ENCODE results near the gene USP34. TPM values are rescaled to one million over a fixed set of nuclear protein-coding genes. Genes with fewer than 3 reads are reported as not detected.
A peak's percentile ranks its signal among the peaks of the same experiment; 100 is the strongest.
"Not testable (repeated sequence)": the region's sequence is repeated elsewhere in the genome, so short reads cannot be mapped to it uniquely, and the experiment has no call there.

USP34 gene
- total RNA-seq, 1 donor from 2014 or later = 108 TPM

DNA sequence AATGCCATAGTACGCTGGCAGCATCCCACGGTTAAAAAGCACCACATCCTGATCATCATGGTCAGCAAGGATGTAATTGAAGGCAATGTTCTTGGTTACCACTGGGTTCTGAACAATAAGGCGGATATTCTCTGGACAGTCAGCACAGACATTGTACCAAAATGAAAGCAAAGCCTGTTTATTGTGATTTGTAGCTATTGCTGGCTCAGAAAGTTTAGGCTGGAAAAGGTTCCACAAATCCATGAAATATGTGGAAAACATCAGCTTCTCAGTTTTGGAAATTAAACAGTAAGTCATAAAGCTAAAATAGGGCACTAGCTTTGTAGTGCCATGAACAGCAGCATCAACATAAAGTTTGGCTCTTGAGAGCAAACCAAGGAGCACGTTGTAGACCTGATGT, 256.7 kb downstream of the USP34 start:
- H3K9me3 ChIP-seq = no peaks in the 10 kb centered on the region
- intact Hi-C loops (cut with DNase I) = no loop called here
- TF ChIP-seq, protein P1, sequence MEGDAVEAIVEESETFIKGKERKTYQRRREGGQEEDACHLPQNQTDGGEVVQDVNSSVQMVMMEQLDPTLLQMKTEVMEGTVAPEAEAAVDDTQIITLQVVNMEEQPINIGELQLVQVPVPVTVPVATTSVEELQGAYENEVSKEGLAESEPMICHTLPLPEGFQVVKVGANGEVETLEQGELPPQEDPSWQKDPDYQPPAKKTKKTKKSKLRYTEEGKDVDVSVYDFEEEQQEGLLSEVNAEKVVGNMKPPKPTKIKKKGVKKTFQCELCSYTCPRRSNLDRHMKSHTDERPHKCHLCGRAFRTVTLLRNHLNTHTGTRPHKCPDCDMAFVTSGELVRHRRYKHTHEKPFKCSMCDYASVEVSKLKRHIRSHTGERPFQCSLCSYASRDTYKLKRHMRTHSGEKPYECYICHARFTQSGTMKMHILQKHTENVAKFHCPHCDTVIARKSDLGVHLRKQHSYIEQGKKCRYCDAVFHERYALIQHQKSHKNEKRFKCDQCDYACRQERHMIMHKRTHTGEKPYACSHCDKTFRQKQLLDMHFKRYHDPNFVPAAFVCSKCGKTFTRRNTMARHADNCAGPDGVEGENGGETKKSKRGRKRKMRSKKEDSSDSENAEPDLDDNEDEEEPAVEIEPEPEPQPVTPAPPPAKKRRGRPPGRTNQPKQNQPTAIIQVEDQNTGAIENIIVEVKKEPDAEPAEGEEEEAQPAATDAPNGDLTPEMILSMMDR (IDR thresholded peaks at IDR 0.05) = no peak
- H3K4me1 ChIP-seq = no peaks in the 10 kb centered on the region
- DNase-seq (no peak), ATAC-seq (no peak)
- no peaks in the 10 kb centered on the region for H3K27me3 ChIP-seq (ENCODE audit: low read depth)
- H3K4me3 ChIP-seq = no peak overlapping the region
- no peak overlapping the region for H3K27ac ChIP-seq
- peaks cover 66% of the 10 kb centered on the region for H3K36me3 ChIP-seq

DNA sequence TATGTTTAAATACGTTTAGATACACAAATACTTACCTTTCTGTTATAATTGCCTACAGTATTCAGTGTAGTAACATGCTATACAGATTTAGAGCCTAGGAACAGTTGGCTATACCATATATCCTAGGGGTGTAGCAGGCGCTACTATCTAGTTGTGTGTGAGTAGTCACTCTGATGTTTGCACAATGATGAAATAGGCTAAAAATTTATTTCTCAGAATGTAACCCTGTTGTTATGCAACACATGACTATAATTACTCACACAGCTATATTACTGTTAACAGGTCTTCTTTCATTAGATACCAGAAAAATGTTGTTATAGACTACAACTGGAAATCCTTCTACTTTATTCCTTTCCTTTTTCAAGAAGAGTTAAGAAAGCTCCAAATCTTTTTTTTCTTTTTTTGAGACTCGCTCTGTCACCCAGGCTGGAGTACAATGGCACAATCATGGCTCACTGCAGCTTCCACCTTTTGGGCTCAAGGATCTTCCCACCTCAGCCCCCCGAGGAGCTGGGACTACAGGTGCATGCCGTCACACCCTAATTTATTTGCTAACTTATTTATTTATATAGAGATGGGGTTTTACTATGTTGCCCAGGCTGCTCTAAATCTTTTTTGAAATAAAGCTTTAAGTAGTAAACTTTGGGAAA, 260.4 kb downstream of the USP34 start:
- Histone ChIP-seq H3K4me3 (no peak overlapping the region), H3K9me3 (no peaks in the 10 kb centered on the region), H3K27me3 (ENCODE audit: low read depth) (no peaks in the 10 kb centered on the region), H3K36me3 (peaks cover 87% of the 10 kb centered on the region), H3K27ac (no peak overlapping the region), H3K4me1 (no peaks in the 10 kb centered on the region)
- ATAC-seq (peak; percentile 43 to 82), DNase-seq (no peak)
- TF ChIP-seq, protein P1 (IDR thresholded peaks at IDR 0.05) = no peak
- intact Hi-C loops (cut with DNase I) = no loop called here

DNA sequence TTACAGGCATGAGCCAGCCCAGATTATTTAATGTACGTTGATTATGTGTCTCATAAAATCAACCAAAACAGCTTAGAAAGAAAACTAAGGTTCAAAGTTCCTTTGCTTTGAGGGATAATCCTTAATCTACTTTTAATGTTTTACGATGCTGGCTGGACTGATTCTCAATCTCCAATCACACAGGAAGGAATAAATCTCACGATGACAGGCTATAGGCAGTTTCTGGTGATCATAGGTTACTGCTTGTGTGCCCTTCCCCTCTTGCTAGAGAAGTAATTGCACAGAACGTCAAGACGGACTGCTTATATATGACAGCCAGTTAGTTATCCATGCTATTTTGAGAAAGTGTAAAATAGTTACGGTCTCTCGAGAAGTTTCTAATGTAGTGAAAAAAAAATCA, 265.8 kb downstream of the USP34 start:
- no peak overlapping the region for H3K4me3 ChIP-seq
- H3K4me1 ChIP-seq = no peaks in the 10 kb centered on the region
- intact Hi-C loops (cut with DNase I) = no loop called here
- H3K27me3 ChIP-seq (ENCODE audit: low read depth) = no peaks in the 10 kb centered on the region
- no peak overlapping the region for H3K27ac ChIP-seq
- TF ChIP-seq, protein P1 (IDR thresholded peaks at IDR 0.05) = no peak
- DNase-seq = no peak
- ATAC-seq = no peak
- H3K9me3 ChIP-seq = no peaks in the 10 kb centered on the region
- H3K36me3 ChIP-seq = peaks cover 97% of the 10 kb centered on the region

DNA sequence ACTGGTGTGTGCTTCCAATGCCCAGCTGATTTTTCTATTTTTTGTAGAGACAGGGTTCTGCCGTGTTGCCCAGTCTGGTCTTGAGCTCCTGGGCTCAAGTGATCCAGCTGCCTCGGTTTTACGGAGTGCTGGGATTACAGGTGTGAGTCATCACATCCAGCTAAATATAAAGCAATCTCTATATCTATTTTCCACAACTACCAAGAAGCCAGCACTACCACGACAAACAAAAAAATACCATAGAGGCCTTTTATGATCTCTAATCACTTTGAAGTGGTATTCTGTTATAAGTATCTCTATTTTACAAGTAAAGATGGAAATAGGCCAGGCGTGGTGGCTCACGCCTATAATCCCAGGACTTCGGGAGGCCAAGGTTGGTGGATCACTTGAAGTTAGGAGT, 274.2 kb downstream of the USP34 start:
- Histone ChIP-seq H3K4me3 (no peak overlapping the region), H3K9me3 (no peaks in the 10 kb centered on the region), H3K27me3 (ENCODE audit: low read depth) (no peaks in the 10 kb centered on the region), H3K27ac (no peak overlapping the region), H3K4me1 (peaks cover 7% of the 10 kb centered on the region), H3K36me3 (peaks cover 60% of the 10 kb centered on the region)
- DNase-seq (no peak), ATAC-seq (no peak)
- TF ChIP-seq, protein P1 (IDR thresholded peaks at IDR 0.05) = no peak
- intact Hi-C loops (cut with DNase I) = no loop called here

DNA sequence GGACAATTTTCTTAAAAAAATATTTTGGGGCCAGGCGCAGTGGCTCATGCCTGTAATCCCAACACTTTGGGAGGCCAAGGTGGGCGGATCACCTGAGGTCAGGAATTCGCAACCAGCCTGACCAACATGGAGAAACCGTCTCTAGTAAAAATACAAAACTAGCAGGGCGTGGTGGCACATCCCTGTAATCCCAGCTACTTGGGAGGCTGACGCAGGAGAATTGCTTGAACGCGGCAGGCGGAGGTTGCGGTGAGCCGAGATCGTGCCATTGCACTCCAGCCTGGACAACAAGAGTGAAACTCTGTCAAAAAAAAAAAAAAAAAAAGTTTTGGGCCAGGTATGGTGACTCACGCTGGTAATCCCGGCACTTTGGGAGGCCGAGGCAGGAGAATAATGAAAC, 276.2 kb downstream of the USP34 start:
- H3K4me3 ChIP-seq; H3K27ac ChIP-seq; H3K9me3 ChIP-seq; intact Hi-C loops (cut with DNase I); H3K27me3 ChIP-seq (ENCODE audit: low read depth); DNase-seq; H3K4me1 ChIP-seq; ATAC-seq: not testable (repeated sequence)
- peaks cover 69% of the 10 kb centered on the region for H3K36me3 ChIP-seq

DNA sequence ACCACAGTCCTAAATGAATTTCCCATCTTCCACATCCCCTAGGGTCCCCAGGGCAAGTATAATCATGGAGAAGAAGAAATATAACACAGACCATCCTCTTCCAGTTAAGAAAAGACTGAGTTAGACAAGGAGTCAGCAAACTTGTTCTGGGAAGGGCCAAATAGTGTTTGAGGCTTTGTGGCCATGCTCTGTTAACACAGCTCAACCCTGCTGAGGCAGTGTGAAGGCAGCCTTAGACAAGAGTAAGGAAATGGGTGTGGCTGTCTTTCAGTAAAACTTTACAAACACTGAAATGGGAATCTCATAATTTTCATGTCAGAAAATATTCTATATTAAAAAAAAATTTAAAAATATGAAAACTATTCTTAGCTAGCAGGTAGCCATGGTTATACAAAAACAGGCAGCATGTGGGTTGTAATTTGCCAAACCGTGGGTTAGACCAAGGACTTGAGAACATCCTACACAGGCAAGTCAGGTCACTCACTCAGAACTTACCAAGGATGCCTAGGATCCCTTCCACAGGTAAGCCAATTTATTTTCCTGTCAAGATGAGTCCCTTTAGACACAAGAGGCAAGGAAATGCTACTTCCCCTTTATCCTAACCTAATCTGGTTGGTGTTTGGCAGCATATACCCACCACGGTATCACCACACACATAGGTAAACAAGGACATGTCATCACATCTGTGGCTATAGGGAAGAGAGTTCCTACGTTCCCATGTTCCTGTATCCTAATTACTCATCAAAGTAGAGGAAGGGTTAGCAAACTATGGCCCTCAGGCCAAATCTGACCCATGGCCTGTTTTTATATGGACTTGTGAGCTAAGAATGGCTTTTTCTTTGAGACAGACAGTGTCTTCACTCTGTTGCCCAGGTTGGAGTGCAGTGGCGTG, 277.0 kb downstream of the USP34 start:
- intact Hi-C loops (cut with DNase I) = no loop called here
- no peak for DNase-seq
- peaks cover 72% of the 10 kb centered on the region for H3K36me3 ChIP-seq

More for the DNA sequence above, 277.0 kb downstream of the USP34 start:
- H3K9me3 ChIP-seq = no peaks in the 10 kb centered on the region
- H3K4me1 ChIP-seq = peaks cover 7% of the 10 kb centered on the region
- H3K27ac ChIP-seq = no peak overlapping the region
- no peak overlapping the region for H3K4me3 ChIP-seq
- H3K27me3 ChIP-seq (ENCODE audit: low read depth) = no peaks in the 10 kb centered on the region
- TF ChIP-seq, protein P1 (IDR thresholded peaks at IDR 0.05) = no peak
- peak in 1 of 2 donors; percentile 44 for ATAC-seq

Data from lower lobe of right lung (tissue), 2 donors.